ENCODE data around the gene WDR7.

The WDR7 gene

DNA sequence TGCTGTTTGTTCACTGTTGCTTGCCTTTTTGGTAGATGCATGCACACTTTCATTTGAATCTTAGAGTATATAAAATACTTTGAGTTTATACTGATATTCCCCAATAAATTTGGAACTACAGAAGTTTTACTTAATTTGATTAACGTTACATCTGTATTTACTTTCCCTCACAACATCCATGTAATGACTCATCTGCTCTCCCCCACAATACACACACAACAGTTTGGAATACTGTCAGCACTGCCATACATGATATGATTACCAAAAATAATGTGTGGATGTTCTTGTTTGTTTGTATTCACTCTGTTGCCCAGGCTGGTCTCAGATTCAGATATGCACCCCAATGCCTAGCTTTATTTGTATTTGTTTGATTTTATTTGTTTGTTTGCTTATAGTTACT, 144.2 kb downstream of the WDR7 start:
- DNase-seq (ENCODE audit: low read depth in 2 of 2, low spot score in 1 of 2), result no peak

DNA sequence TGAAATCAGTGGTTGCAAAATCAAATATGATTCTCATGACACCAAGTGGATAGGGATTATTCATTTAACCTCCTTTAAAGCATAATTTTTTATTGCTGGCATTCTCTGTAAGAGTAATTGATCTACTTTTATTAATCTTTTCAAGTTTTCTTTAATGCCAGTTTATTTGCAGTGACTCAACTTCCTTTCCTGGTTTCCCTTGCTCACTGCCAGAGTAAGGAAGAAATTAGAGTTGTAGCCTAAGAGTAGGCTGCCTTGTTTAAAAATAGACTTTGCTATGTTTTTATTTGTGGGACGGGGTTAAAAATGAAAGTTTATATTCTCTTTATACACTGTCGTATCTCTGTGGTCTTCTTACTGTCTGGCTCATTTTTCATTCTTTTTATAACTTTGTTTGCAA, 148.6 kb downstream of the WDR7 start:
- no peak for DNase-seq (ENCODE audit: low read depth in 2 of 2, low spot score in 1 of 2)

DNA sequence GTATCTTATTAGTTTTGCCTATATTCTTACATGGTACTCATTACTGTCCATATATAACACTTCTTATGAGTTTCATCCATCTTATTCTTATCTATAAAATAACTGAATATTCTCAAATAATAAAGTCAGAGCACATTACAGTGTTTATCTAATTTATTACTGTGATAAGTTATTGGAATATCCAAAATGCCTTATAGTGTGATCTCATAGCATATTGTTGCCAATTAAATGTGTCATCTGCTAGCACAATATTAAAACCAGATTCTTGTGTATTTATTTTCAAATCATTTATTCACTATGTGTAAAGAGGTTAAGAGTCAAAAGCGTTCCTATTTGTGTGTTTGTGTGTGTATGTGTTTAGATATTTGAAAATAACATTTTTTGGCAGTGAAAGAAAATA, 151.9 kb downstream of the WDR7 start:
- no peak for DNase-seq (ENCODE audit: low read depth in 2 of 2, low spot score in 1 of 2)

DNA sequence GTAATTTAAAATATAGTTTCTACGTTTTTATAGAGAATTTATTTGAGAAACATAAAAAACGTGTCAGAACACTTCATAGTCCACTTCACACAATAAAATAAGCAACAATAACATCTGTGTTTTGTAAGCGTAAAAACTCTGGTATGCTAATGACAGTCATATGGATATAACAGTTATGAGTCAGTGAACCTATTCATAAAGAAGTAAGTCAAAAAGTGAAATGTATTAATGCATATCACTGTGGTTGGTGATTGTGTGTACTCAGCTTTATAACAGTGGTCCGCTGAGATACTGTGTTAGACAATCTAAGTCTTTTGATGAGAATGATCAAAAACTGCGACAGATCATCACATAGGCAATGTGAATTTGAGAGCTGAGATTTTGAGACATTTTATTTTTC, 153.2 kb downstream of the WDR7 start:
- no peak for DNase-seq (ENCODE audit: low read depth in 2 of 2, low spot score in 1 of 2)

DNA sequence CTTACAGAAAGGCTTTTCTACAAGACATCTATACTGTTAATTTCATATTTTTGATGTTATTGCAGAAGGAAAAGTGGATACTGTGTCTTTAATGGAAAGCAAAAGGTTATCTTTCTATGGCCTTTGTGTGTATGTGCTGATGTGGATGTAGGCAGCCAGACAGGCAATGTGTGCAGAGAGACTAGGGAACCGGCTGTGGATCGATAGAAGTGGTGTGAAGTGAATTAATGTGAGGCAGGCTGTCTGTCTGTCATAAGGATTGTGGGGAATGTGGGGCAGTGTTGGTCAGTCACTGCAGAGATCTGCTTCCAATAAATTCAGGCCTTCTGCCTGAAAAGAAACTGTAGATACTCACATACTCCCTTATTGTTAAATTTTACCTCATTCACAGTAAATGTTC, 156.7 kb downstream of the WDR7 start:
- DNase-seq (ENCODE audit: low read depth in 2 of 2, low spot score in 1 of 2), result no peak

DNA sequence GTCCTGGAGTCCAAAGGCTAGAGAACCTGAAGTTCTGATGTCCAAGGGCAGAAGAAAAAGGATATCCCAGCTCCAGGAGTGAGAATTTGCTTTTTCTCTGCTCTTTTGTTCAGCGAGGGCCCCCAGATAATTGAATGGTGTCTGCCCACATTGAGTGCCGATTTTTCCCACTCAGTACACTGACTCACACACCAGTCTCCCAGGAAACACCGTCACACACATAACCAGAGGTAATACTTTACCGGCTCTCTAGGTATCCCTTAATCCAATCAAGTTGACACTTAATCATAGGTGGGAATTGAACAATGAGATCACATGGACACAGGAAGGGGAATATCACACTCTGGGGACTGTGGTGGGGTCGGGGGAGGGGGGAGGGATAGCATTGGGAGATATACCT, 161.5 kb downstream of the WDR7 start:
- no peak for DNase-seq (ENCODE audit: low read depth in 2 of 2, low spot score in 1 of 2)

DNA sequence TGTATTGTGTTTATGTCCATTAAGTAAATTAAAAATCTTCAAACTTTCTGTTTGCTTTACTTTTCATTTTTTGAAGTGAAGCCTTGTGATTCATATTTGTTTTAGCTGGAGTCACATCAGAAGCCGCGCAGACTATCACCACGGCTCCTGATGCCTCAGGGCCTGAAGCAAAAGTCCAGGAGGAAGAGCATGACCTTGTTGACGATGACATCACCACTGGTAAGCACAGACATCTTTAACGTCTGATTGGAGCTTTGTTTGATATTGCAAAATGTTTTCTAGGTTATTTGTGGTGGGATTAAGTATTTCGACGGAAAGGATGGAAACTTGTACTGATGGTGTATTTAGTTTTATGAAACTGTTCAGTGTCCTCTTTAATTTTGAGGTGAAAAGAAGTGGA, 164.8 kb downstream of the WDR7 start:
- no peak for DNase-seq (ENCODE audit: low read depth in 2 of 2, low spot score in 1 of 2)

DNA sequence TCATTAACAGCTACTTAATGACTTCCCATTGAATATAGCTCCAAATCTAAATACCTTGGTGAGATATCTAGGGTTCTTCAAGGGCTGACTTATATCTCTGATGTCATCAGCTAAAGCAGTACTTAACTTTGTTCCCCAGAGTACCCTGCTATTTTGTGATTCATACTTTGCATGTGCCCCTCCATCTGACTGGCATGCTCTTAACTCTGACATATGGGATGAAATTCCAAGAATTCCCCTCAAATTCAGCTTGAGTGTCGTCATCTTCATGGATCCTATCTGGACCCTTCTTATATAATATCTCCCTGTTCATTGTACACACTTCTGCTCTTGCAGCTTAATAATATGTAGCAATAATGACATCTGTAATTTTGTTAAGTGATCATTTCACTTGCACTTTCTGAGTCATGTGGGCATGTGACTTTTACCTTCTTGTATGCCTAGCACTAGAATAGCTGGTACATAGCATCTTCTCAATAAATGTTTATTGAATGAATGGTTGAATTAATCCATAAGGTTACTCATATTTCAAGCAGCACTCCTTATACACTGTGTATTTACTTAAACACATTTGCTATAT, 172.9 kb downstream of the WDR7 start:
- DNase-seq (ENCODE audit: low read depth in 2 of 2, low spot score in 1 of 2), result no peak

DNA sequence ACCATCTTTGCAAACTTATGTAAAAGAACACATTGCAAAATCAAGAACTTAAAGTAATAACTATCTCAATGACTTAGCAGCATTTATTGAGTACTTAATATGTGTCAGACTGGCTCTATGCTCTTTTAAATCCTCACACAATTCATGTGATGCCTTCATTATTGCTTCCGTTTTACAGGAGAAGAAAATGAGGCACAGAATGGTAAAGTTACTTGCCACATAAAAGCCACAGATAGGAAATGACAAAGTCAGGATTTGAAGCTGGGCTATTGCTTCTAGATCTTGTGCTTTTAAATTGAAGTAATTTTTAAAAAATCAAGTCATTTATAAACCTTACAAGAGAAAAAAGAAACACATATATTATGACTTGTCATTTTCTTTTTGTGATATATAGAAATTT, 174.2 kb downstream of the WDR7 start:
- no peak for DNase-seq (ENCODE audit: low read depth in 2 of 2, low spot score in 1 of 2)

DNA sequence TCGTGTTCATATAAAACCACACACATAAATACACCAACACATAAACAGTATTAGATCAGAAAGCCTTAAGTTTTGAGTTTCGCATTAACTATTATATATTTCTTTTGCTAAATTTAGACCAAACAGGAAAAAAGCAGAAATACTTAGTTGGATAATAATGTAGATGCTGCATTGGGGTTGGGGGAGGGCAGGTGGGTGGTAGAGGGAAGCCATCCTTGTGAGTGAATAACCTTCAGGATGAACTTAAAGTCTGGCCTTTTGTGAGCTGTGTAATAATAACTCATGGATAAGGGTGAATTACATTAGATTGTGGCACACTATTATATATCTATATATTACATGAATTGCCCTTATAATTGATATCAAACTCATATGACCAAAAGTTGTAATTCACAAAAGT, 174.7 kb downstream of the WDR7 start:
- DNase-seq (ENCODE audit: low read depth in 2 of 2, low spot score in 1 of 2), result no peak

DNA sequence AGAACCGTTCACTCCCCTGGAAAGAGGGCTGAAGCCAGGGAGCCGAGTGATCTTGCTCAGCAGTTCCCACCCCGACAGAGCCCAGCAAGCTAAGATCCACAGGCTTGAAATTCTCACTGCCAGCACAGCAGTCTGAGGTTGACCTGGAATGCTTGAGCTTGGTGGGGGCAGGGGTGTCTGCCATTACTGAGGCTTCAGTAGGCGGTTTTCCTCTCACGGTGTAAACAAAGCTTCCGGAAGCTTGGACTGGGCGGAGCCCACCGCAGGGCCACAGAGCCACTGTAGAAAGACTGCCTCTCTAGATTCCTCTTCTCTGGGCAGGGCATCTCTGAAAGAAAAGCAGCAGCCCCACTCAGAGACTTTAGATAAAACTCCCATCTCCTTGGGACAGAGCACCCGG, 180.8 kb downstream of the WDR7 start:
- DNase-seq (ENCODE audit: low read depth in 2 of 2, low spot score in 1 of 2), result no peak

DNA sequence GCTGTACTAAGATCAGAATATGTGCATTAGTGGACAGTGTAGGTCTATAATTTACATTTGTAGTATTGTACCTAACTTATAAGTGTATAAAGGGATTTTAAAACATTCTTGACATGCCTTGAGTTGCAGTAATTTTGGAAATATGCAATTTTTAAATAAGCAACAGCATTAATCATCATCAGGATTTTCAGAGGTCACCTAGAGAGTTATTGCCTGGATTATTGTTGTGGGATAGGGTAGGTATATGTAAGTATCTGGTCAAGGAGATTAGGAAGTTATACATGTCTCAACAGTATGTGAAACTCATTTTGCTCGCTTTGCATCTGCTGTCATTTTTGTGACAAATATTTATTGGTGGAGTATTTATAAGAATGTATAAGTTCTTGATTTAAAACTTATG, 184.2 kb downstream of the WDR7 start:
- DNase-seq (ENCODE audit: low read depth in 2 of 2, low spot score in 1 of 2), result no peak

DNA sequence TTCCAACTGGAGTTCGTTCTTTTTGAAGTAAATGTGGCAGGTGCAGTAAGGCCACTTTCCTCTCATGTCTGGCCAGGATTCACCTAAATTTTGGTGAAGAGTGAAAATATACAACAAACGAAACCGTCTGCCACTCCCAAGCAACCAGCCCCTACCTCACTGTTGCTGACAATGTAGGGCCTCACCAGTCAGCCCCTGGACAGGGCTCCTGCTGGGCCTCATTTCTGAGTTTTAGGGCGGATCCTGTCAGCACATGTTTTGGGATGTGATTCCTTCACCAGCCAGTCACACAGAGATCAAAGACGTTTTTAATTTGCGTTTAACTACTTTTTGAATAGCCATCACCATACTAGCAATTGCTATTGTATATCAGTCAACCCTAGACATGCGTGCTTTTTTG, 185.0 kb downstream of the WDR7 start:
- DNase-seq (ENCODE audit: low read depth in 2 of 2, low spot score in 1 of 2), result no peak

DNA sequence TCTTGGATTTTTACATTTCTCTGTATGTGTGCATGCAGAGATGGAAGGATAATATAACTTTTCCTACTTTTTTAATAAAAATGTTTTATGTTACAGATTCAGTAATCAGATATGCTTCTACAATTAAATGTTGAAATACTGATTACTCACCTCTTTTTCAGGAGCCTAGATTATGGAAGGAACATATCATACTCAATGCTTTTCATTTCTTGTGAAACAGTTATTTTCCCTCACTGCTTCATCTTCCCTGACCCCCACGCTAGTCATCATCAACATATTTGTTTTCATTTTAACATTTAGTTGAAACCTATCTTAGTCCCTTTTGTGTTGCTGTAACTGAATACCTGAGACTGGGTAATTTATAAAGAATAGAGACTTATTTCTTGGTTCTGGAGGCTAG, 190.7 kb downstream of the WDR7 start:
- no peak for DNase-seq (ENCODE audit: low read depth in 2 of 2, low spot score in 1 of 2)

DNA sequence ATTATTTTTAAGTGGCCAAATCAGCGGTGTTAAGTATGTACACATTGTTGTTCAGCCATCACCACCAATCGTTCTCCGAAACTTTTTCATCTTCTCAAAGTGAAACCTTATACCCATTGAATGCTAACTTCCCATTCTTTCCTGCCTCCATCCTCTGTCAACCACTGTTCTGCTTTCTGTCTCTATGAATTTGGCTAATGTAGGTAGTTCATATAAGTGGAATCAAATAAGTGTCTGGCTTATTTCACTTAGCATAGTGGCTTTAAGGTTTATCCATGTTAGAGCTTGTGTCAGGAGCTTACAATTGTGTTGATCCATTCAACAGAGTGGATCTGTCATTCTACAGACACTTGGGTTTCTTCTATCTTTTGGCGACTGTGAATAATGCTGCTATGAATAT, 192.1 kb downstream of the WDR7 start:
- no peak for DNase-seq (ENCODE audit: low read depth in 2 of 2, low spot score in 1 of 2)

DNA sequence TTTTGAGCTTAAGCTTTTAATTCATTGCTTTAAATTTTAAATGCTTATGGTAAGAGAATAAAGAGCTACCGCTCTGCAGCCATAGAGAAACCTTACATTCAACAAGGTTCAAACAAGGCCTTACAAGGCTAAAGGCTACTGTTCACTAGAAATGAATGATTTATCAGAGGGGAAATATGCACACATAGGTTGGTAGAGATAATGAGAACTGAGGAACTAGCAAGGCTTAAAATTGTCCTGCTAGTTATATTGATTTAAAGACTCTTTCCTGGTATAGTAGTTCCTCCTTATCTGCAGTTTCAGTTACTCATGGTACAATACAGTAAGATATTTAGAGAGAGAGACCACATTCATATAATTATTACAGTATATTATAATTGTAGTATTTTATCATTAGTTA, 193.4 kb downstream of the WDR7 start:
- no peak for DNase-seq (ENCODE audit: low read depth in 2 of 2, low spot score in 1 of 2)

DNA sequence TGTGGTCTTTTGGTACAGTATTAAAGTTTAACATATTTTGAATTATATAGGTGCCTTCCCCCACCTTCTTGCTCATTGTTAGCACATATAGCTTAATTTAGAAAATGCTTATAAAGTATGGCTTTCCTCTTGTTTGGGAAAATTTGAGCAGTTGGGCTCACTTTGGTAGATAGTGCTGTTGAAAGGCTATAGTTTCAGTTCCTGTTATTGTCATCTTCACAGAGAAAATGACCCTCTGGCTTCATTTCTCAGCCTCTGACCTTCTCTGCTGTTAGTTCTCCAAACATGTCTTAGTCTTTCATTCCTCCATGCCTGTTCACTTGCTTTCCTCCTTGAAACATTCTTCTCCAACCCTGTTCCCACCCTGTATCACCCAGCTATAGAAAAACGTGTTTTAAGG, 200.6 kb downstream of the WDR7 start:
- no peak for DNase-seq (ENCODE audit: low read depth in 2 of 2, low spot score in 1 of 2)

DNA sequence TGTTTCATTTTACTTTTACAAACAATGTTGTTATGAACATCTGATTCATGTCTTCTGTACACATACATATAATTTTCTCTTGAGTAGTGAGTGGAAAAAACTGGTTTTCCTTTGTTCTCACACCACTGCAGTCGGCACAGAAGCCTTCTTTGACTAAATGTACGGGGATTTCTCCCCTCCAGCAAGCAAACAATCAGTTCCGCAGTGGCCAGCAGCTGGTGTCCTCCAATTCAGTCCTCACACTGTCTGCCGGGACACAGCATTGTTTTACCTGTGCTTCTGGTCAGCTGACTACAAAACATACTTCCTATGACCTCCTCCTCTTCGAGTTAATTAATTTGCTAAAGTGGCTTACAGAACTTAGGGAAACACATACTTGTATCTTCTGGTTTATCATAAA, 202.8 kb downstream of the WDR7 start:
- DNase-seq (ENCODE audit: low read depth in 2 of 2, low spot score in 1 of 2), result no peak

DNA sequence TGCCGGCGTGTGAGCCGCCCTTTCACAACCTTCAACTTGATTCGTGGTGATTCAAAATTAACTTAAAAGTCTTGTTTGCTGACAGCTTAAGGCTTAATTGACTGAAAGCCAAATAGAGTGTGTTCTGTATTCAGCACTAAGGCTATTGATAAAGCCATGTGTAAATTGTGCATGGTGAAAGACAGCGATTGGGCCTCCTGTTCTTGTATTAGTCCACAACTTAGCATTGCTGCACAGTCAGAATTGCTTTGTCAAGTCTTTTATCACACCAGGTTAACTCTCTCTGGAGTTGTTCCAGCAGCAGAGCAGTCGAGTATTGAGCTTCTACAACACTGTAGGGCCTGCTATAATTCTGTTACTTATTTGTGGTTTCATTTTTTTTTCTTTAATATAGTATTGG, 210.1 kb downstream of the WDR7 start:
- no peak for DNase-seq (ENCODE audit: low read depth in 2 of 2, low spot score in 1 of 2)

DNA sequence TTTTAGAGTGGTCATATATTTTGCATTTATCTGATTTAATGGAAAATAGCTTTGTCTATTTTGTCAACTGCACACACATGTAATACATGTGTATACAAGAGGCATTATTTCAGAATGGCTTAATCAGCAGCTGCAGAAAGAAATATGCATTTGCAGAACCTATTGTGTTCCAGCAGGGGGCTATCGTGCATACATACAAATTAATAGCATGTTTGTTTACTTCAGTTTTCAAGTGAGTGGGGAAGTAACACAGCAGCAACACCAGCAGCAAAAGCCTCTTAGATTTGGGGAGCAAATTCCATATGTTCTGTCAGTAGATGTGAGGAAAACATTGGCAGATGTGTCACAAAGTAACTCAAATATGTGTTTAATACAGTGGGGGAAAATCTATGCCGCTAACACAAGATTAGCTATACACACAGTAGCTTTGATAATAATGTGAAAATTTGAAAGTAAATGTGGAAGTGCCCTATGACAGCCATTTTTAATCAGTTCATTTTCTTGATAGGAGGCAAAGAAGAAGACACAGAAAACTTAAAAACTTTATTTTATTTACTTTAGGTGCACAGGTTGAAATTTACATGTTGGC, 218.1 kb downstream of the WDR7 start:
- DNase-seq (ENCODE audit: low read depth in 2 of 2, low spot score in 1 of 2), result no peak

DNA sequence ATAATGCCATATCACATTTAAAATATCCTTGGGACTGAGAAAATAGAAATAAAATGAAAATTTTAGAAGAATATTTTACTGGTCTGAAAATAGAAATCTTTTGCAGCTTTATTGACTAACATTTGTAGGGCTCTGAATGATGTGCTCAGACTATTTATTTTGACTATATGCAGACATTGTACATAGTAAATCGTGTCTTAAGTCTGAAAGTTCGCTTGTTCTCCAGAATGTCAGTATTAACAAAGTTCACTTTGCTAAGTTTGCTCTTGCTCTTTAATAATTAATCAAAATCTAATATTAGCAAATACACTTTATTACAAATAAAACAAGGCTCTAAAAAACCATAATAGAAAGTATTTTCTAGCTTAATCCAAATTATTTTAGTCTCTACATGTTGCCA, 219.8 kb downstream of the WDR7 start:
- DNase-seq (ENCODE audit: low read depth in 2 of 2, low spot score in 1 of 2), result no peak

DNA sequence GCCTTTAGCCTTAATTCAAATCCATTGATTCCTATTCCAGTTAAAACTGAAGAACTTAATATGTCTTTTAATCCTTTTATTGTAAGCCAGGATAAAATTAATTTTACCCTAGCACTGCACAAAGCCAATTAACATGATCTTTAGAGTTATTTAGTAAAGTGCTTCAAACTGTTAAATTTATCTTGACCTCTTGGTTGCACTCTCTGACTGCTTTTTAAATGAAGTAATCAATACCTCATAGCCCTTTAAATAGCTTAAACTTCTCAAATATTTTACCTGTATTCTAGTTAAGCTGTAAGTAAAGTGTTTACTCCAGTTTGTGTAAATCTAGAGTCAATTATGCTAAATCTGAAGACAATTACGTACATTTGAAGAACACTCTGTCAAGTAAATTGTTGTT, 221.0 kb downstream of the WDR7 start:
- no peak for DNase-seq (ENCODE audit: low read depth in 2 of 2, low spot score in 1 of 2)

DNA sequence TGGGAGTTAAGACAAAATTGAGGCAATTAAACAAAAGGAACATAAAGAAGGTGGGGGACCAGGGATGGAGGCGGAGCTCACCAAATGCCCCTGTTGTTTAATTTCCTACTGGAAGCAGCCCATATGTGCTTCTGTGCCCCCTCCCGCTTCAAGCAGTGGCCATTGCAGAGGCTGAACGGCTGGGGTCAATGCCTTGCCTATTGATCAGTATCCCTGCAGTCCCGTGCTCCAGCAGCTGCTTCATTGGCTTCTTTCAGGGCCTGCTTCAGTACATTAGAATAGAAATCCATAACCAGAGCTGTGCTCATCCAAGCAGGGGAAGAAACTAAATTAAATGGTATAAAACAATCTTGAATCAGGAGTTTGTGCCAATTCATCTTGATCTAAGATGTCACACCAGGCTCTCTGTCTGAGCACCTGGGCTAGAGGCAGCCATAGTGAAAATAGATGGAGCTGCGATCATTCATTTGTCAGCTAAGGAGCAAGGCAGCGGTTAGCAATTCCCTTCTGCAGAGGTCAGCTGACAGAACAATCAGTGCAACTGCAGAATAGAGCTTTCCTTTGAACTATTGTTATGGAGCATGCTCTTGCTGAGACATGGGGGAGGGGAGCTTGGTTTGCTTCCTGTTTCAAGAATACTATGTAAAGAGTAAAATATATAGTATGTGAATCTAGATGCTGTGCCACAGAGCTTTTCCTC, 222.4 kb downstream of the WDR7 start:
- DNase-seq (ENCODE audit: low read depth in 2 of 2, low spot score in 1 of 2), result no peak
